Suprapubic skin (tissue), 3 donors: ENCODE data around the gene POP5.

Experiments used
- CTCF ChIP-seq, 2 donors: fragments of 200-600 bp in 1 of 2; fragments of 450-650 bp in 1 of 2; sonication (generic) in 1 of 2; IDR thresholded peaks; one replicate each; pipeline ENCODE4 v1.5.1; 2016 to 2019; ENCODE audit warnings: antibody characterized with exemption in 2 of 2, mild to moderate bottlenecking in 1 of 2, moderate library complexity in 1 of 2
- EP300 ChIP-seq: sonication (generic); formaldehyde crosslinking; IDR thresholded peaks from one replicate; pipeline ENCODE4 v1.6.1; 2017; ENCODE audit warnings: antibody characterized with exemption

GRCh38 chr12:120588948-120589930 is 8.0 kb upstream of the POP5 start:
- TF ChIP-seq CTCF (IDR thresholded peaks at IDR 0.05) (no peak), EP300 (no peak)
